Activated CD8-positive, alpha-beta memory T cell treated with anti-CD3 and anti-CD28 coated beads for 24 hours (primary cell): ENCODE results near the gene WDR38.

Experiments used
- DNase-seq: peaks from one replicate; pipeline ENCODE4 v3.0.0-alpha.2; 2020

WDR38 gene

DNA sequence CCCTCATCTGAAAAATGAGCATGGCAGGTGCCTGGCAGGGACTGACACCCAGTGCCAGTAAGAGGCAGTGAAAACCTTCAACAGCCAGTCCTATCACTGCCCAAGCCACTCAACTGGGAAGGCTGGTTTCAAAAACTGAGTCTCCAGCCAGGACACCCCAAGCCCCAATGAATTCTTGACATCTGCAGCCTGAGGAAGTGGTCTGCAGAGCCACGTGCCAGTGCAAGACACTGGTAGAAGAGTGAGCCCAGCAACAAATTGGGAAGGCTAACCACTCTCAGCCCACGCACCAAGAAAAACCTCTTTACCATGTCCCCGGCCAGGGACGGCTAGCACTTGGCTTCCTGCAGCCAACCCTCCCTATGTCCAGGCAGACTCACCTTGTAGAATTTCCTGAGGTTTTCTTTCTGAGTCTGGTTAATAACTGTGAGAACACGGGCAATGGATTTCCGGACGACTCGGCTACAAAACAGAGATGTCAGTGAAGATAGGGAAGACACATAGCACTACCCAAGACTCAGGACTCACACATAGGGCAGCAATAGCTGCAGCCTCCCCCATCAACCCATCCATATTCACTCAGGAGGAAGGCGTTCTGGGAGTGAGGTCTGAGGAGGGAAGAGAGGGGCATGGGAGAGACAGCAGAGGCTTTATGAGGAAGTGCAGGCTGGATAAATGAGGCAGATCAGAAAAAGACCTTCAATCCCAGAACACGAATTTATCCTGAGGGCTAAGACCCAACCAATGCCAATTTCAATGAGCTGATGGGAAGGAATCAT is 6.7 kb downstream of the WDR38 start:
- DNase-seq = no peak

DNA sequence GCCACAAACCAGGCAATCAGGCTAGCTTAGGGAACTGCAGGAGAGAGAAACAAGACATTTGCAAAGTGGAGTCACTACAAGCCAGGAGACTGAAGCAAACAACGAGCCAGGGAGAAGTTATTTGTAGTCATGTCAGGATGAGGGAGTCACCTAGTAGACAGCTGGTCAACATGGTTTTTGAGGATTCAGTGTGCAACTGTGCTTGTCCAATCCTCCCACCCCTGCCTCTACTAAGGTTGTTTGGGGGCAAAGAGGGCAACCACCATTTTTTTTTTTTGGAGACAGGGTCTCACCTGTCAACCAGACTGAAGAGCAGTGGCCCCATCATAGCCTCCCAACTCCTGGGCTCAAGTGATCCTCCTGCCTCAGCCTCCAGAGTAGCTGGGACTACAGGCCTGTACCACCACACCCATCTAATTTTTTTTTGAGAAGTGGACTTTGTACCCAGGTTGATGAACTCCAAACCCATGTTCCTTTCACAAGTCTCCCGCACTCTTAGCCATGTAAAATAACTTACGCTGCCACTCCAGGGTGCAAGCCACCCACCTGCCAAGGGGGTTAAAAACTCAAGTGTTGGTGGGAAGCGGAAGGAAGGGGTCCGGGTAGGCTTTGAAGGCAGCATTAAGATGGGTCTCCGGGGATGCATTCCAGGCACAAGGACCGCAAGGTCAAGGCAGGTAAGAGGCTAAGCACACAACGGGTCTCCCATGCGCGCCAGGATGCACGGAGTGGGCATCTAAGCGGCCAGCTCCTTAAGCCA is 7.5 kb downstream of the WDR38 start:
- DNase-seq = no peak

DNA sequence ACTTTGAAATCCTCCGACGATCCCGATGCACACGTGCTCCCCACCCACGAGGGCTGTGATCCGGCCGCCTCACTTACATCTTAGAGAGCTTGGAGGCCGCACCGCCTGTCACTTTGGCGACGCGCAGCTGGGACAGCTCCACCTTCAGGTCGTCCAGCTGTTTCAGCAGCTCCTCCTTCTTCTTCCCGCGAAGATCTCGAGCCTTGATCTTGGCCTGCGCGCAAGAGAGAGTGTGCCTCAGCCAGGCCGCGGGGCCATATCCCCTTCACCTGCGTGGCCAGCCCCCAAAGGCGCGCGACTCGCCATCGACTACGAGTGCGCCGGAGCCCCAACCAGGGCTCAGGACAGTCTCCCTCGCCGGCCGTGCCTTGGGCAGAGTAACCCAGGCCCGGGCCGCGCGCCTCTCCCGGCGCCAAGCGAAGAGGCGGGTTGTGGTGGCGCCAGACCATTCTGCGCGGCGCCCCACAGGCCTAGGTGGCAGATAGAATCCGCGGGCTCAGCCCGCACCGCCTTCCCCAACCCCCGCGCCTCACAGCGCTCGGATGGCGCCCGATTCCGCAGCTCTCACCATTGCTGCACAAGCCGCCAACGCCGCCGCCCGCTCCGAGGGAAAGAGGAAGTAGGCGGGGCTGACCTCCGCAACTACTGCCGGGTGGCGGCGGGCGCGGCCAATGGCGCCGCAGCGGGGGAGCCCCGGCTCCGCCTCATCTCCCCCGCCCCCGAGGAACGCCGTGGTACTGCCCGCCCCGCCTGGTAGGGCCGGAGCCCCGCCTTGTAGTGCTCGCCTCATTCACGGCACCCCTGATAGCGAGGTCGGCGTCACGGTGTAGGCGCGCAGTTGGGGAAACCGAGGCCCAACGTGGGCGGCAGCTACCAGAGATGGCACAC is 8.3 kb downstream of the WDR38 start, which contains the start of the genes ARPC5L and RPL35:
Gene ARPC5L, plus strand, starts transcription at position 789 of the 888 bp plus-strand sequence. CDS start 7,161 bp downstream, outside the sequence.
Gene RPL35, minus strand, starts transcription at position 616 of the 888 bp plus-strand sequence. Its CDS starts 45 bp downstream, at position 571.
- DNase-seq = peak; percentile 97

DNA sequence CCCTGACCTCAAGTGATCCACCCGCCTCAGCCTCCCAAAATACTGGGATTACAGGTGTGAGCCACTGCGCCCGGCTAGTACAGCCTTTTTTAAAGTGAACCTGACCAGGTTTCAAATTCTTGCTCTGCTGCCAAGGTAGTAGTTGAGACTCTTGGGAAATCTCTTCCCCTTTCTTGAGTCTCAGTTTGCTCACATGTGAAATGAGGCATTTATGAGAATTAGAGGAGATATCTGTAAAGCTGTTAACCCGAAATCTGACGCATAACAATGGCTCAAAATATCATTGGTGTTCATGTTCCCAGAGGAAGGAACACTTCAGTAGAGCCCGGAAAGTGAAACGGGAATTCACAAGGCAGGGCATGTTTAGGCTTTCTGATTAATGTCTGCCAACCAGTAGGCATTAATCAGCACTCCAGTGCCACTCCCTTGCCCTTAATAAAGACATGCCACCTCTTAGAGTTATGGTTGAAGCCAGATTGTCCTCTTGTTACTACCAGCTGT is 10.2 kb downstream of the WDR38 start:
- DNase-seq = no peak

DNA sequence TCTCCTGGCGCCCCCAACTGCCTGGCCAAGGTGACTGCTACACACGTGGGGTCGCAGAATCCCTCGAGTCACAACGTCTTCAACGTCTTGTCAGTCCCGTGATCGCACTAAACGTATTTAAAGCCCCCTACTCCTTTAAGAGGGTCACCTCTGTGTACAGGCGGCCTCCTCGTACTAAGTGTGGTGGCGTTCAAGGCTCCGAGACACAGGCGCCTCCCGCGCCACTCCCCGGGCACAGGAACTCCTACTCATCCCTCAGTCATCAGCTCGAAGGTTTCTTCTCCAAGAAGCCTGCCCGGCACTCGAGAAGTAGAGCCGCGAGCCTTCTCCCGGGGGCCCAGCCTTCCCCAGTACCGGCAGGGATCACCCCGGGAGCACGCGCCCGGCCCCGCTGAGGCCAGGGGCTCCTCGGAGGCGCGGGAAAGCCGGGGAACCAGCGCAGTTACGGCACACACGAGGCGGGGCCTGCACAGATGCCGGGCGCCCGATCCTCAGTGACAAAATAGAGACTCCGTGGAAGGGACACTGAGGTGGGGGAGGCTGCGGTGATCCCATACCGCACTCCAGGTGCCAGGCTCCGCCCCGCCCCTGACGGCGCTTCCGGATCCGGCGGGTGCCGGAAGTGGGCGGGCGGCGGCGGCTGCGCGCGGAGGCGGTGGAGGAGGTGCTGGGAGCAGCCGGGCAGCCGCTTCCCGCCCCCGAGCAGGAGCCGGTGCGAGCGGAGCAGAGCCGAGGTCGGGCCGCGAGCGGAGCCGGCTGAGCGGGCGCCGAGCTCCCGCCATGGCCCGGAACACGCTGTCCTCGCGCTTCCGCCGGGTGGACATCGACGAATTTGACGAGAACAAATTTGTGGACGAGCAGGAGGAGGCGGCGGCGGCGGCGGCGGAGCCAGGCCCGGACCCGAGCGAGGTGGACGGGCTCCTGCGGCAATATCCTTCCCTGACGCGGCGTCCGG is 15.5 kb downstream of the WDR38 start:
- DNase-seq = peak; percentile 96

DNA sequence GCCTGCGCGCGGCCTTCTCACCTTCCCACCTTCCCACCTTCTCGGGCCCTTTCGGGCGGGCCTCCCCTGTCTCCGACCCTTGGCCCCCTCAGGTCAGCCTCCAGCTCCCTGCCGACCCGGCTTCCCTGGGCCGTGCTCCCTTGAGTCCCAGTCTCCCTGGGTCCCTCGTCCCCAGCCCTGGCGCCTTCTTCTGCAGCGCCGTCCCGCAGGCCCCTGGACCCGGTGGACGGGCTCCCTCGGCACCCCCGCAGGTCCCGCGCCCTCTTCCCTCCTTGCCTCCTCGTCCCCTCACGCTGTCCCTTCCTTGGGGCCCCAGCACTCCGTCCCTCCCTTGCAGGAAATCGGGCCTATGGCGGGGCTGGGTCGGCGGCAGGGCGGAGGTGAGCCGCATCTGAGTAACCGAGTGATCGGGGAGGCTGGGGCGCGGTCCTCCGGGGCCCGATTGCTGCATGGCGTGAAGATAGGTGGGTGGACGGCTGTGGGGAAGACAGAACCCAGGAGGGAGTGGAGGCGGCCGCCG is 16.3 kb downstream of the WDR38 start:
- no peak for DNase-seq

DNA sequence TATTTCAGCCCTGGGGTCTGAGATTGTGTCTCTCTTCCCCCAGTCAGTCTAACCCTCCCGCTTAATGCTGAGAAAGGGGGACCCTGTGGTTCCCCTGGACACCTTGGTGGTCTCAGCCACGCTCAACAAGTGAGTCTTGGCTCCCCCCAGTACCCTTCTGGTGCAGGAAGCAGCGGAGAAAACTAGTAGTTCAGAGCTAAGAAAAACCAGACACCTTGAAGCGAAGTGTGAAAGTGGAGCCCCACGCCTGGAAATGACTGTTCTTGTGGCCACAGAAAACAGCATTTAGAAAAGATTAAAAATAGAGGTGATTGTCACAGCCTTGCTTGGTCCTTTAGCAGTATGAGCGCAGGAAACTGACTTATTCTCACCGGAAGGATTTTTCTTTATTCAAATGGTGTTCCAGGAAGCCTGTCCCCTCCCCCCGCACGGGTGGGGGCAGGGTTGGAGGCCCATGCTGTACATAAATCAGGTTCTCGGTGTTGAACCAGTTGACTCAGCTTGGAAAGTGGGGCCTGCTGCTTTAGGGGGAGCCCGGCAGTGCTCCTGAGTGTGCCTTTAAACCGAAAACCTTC is 16.8 kb downstream of the WDR38 start:
- DNase-seq = peak; percentile 95

DNA sequence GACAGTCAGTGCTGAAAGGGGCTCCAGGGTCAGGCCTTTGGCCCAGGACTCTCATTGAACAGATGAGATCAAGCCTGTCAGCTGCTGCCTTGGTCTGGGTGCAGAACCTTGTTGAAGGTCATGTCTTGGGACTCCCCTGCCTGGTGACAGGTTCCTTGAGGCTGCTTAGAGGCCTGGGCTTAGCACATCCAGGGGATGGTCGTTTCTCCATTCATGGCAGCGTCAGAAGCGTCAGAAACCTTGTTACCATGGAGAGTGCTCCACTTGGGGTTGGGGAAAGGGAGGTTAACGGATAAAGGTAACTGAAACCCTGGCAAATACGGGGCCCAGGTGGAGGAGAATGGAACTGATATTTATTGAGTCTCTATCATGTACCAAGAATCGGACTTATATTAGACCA is 17.5 kb downstream of the WDR38 start:
- no peak for DNase-seq

DNA sequence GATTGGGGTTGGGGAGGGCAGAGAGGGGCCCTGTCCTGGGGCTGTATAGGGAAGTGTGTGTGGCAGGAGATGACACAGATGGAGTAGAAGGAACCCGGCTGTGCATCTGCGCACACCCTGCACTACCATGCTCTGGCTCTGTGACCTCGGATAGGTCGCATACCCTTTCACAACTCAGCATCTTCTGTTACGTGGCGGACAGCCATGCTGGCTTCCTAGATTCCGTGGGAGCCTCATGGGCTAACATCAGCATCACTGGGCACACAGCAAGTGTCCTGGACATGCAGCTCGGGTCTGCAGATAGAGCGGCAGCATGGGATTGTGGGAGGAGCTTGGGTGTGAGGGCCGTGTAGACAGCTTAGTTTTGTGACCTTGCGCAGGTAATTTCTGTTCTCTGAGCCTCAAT is 17.9 kb downstream of the WDR38 start:
- DNase-seq = no peak

DNA sequence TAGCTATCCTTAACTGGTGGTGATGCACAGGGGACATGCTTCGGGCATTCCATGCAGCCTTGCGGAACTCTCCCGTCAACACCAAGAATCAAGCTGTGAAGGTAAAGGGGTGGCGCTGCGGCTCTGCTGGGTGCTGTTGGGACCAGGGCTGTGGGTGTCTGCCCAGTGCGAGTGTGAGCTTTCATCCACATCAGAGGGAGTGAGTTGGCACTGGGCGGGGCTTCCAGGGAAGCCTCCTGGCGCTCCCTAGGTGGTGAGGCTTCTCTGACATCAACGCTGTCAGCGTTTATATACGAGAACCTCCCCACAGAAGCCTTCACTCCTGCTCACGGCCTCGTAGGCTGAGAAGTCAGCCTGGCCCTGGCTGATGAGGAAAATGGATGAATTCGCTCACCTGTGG is 20.4 kb downstream of the WDR38 start:
- no peak for DNase-seq

DNA sequence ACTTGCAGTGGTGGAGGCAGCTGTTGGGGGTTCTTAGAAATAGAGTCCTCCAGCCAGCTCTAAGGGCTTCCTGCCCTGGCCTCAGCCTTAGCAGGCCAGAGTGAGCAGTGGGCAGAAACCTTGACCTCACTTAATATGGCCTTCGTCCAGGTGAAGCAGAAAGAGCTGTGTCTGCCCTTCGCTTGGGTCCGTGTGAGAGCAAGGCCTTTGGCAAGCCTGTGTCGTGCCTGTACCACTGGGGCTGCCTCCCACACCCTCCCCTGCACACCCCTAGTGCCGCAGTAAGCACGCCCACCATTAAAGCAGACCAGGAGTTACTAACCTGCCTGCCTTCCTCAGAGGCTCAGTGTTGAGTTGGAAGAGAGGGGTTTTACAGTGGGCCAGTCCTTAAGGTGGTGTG is 22.2 kb downstream of the WDR38 start:
- no peak for DNase-seq

DNA sequence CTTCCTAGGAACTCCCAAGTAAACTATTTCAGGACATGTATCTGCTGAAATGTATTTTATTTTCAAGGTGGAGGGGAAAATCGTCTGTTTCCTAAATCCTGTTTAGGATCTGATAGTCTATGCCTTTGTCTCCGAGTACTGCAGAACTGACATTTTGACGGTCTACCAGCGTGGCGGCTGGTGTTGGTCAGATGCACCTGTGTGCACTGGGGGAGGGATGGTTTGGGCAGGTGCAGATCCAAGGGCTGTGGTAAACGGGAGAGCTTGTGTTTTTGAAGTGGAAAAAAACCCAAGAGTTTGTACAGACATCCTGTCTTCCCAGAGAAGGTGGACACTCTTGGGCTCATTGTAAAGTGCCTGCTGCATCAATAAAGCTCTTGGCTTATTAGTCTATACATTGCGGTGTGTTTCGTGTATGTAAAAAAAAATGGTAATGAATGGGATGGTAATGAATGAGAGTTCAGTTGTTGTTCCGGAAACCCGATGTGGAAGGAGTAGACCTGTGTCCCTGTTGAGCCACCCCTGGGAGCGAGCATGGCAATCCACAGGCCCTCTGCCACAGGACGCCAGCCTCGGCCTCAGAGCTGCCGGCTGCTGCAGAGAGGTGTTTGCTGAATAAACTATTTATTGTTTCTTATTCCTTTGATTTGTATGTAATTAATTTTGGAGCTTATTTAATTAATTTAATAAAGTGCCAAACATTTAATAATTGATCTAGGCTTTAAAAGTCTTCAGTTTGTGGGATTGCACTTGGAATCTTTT is 23.9 kb downstream of the WDR38 start:
- no peak for DNase-seq

DNA sequence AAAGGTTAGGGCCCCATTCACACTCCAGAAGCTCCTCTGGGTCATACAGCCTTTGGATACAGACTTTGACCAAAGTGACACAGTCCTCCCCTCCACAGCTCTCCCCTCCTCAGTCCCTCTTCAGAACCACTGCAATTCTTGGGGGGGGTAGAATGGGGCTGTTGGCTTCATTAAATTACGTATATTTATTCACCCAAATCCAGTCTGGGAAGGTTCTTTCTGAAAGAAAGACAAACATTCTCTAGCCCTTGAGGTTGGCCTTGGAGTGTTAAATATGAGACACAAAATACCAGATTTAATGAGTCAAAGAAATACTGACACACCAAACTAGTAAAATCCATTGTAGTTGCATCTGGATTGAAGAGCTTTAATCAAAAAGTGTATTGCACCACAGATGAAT is 24.8 kb downstream of the WDR38 start:
- no peak for DNase-seq

DNA sequence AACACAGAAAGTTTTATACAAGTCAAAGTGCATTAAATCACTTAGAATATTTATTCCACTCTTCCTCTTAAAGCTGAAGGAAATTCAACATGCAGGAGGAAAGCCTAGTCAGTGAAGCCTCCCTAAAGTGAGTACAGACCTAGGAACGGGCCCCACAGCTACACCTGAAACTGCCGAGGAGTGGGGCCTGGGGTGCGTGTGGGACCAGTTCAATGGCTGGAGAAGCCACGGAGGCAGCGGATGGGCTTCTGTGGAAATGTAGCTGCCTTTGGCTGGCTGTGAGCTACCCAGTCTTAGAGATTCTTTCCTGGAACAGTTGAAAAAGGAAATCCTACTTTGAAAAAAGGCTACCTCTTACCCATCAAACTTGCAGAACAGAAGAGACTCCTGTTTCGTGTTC is 25.3 kb downstream of the WDR38 start:
- no peak for DNase-seq

DNA sequence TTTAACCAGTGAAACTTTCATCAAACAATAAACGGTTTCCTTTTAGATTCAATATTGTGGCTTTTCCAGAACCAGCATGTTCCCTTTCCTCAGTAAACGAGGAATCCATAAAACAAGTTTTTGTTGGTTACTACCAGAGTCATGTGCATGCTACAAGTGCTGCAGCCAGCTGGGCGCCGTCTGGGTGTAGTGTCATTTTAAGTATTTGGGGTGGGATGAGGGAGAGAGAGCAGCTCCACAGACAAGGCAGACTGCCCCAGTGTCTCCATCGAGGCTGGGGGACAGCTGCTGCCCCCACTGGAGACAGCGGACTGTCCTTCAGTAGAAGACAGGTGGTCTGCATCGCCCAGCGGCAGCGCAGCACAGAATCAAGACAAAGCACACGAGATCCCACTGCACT is 26.0 kb downstream of the WDR38 start:
- DNase-seq = no peak

DNA sequence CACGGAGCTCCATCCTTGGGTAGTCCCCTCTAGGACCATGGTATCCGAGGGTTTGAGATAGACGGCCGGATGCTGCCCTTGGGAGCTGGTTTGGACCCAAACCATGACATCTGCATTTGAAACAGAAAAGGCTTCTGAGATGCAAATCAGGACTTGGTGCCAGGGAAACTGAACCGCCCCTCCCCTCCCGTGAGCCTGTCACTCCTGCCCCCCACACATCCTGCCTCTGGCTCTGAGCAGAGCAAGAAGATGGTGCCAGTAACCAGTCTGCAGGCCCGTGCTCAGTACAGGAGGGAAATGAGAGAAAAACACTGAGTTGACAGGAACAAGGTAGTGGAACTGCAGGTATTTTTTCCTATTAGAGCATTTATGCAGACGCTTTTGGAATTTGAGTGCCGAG is 27.2 kb downstream of the WDR38 start:
- DNase-seq = no peak

DNA sequence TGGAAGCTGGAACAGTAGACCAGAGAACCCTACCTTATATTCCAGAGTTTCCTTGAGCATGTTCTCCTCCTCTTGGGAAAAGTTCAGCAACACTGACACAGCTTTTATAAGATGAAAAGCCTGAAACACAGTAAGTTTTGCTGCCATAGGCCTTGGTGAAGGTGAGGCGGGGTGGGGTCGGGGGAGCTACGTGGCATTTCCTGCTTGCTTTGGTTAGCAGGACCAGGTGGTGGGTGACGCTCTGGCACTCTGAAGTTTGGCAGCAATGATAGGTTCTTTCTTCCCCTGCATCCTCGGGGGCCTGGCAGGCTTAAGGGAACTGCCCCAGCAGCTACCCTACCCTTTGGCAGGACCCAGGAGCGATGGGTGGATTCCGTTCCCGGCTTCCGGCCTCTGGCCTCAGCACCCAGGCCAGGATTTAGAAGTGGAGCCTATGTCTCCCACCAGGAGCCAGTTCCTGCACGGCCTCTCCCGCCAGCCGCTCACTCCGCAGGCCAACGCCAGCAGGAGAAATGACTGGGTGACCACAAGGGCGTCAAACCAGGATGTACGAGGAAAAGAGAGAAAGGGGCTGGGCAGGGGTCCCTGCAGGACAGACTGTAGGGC is 28.0 kb downstream of the WDR38 start:
- DNase-seq = no peak

DNA sequence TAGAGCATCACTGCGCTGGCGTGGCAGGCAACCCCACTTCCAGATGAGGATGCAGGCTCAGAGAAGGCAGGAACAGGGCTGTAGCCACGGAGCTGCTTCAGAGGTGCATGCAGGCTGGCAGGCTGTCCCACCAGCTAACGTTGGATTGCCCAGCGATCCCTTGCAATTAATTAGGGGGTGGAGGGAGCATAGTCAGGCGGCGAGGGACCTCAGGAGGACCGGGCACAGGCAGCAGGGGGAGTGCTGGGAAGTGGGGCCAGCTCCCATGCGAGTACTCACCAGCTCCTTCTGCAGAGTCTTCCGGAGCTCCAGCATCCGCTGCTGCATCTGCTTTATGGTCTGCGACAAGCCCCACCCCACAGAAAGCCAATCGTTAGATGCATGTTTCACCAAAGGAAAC is 29.0 kb downstream of the WDR38 start:
- DNase-seq = no peak

DNA sequence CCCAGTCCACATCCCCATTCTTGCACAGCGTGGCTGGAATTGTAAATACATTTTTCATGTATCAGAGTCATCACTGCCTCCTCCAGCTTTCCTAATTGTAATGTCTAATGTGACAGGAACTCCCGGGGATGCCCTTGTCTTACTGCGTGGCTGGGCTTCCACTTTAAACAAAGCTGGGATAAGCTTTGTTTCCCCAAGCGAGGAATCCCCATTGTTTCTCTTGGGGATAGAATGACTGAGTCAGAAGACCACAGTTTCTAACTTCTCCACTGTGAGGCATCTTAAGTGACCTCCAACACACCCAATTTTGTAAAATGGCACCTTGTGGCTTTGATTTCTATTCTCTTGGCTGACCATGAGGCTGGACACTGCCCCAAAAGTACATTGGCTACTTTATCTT is 31.1 kb downstream of the WDR38 start:
- DNase-seq = no peak

DNA sequence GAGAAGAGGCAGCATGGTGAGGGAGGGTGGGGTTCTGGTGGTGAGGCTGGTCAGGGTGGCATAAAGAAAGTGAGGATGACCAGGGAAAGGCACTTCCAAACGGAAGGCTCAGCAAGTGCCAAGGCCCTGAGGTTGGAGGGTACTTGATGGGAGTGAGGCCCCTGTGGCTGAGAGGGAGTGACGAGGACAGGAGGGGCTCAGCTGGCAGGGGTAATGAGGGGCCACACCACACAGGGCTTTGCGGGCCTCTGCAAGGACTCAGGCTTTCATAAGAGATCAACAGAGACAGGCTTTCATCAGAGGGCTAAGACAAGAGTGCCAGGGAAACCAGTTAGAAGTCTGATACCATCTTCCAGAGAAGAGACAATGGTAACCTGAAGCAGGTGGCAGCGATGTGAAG is 32.3 kb downstream of the WDR38 start:
- DNase-seq = no peak
